SK-N-SH (cell line): Measurements from ENCODE around the gene CD96.

Experiments used
- CHD2 ChIP-seq: fragments of 150-350 bp; IDR thresholded peaks from 2 replicates; pipeline ENCODE4 v1.6.1; 2018; ENCODE audit warnings: low read length; ENCODE audit not compliant: partially characterized antibody
- CTCF ChIP-seq: fragments of 200-600 bp; sonication (generic); IDR thresholded peaks from 2 replicates; pipeline ENCODE4 v1.6.1; 2017; ENCODE audit warnings: antibody characterized with exemption, mild to moderate bottlenecking, moderate library complexity
- ELF1 ChIP-seq: IDR thresholded peaks from 2 replicates; pipeline ENCODE4 v1.4.0; 2012
- EP300 ChIP-seq, 2 experiments: IDR thresholded peaks; 2 replicates each; pipeline versions ENCODE4 v1.4.0 to v1.6.1; 2012; ENCODE audit warnings: borderline replicate concordance in 1 of 2, low read depth in 1 of 2, low read length in 1 of 2
- EZH2phosphoT487 ChIP-seq: fragments of 200-600 bp; sonication (generic); IDR thresholded peaks from 2 replicates; pipeline ENCODE4 v1.6.1; 2017; ENCODE audit warnings: low read depth, mixed run types, mild to moderate bottlenecking, antibody characterized with exemption, moderate library complexity, borderline replicate concordance
- FOSL2 ChIP-seq: IDR thresholded peaks from 2 replicates; pipeline ENCODE4 v1.4.0; 2012; ENCODE audit warnings: low read depth, mild to moderate bottlenecking, moderate library complexity, borderline replicate concordance
- GATA2 ChIP-seq: sonication (generic); formaldehyde crosslinking; IDR thresholded peaks from 2 replicates; pipeline ENCODE4 v1.5.0; 2020; ENCODE audit warnings: mild to moderate bottlenecking, missing genetic modification reagents
- POLR2AphosphoS5 ChIP-seq: IDR thresholded peaks from 2 replicates; pipeline ENCODE4 v1.6.1; 2012; ENCODE audit warnings: low read depth, low read length
- RCOR1 ChIP-seq: fragments of 150-350 bp; IDR thresholded peaks from 2 replicates; pipeline ENCODE4 v1.6.1; 2017; ENCODE audit warnings: antibody characterized with exemption, low read length
- SIN3A ChIP-seq: IDR thresholded peaks from 2 replicates; pipeline ENCODE4 v1.6.1; 2012; ENCODE audit warnings: low read depth, mild to moderate bottlenecking, low read length, moderate library complexity, borderline replicate concordance
- TAF1 ChIP-seq: IDR thresholded peaks from 2 replicates; pipeline ENCODE4 v1.6.1; 2012; ENCODE audit warnings: low read depth, mild to moderate bottlenecking, low read length, moderate library complexity, borderline replicate concordance
- YY1 ChIP-seq: IDR thresholded peaks from 2 replicates; pipeline ENCODE4 v1.4.0; 2012; ENCODE audit warnings: low read depth, mild to moderate bottlenecking
- TF ChIP-seq, protein P1 (sequence below): fragments of 150-350 bp; IDR thresholded peaks from 2 replicates; pipeline ENCODE4 v1.6.1; 2016; ENCODE audit warnings: mild to moderate bottlenecking, low read depth, low read length

DNA sequence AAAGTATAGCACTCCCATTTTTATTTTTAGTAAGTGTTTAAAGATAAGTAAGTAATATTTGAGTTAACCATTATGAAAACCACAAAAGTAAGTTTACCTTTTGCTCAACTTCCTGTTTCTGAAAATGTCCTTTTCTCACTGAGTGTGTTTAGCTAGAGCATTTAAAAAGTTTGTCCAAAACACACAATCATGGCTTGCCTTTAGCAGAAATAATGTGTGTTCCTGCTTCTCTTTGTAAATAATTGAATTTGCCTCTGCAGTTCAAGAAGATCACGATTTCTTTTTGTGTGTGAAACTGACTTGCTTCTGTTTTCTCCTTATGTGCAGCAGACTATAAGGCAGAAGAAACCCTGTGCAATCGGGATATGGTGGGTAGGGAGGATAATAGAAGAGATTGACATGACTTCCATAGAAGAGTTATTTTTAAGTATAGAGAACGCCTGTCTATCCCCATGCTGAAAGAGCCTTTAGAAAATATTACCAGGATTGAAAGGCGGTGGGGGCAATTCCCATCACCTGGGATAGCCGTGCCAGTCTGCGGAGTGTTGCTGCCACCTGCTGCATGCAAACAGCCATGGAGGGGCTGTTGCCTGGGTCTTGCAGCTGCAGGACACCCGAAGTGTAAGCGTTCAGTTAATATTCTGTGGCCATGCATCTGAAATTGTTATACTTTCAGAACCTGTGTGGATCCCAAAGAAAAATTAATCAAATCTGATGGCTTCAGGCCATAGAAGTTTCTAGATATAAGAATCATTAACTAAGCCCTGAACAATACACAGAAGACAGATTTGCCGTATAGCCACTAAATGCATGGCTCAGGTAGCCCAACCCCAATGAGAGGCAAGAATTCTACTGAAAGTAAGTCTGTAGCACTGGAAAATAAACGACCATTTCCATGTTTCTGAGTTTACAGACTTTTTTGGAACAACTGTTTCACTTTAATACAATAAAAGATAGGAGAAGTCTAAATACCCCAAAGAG is 2.4 kb upstream of the CD96 start:
- TF ChIP-seq CTCF (peak; percentile 84), EZH2phosphoT487 (no peak), RCOR1 (no peak), POLR2AphosphoS5 (no peak), TAF1 (no peak), EP300 (IDR thresholded peaks at IDR 0.05; ENCODE audit: borderline replicate concordance in 1 of 2, low read depth in 1 of 2, low read length in 1 of 2) (no peak), GATA2 (CRISPR knock-in tag) (no peak), ELF1 (no peak), SIN3A (no peak), YY1 (no peak), CHD2 (no peak), FOSL2 (no peak)
- TF ChIP-seq, protein P1, sequence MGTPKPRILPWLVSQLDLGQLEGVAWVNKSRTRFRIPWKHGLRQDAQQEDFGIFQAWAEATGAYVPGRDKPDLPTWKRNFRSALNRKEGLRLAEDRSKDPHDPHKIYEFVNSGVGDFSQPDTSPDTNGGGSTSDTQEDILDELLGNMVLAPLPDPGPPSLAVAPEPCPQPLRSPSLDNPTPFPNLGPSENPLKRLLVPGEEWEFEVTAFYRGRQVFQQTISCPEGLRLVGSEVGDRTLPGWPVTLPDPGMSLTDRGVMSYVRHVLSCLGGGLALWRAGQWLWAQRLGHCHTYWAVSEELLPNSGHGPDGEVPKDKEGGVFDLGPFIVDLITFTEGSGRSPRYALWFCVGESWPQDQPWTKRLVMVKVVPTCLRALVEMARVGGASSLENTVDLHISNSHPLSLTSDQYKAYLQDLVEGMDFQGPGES = no peak
